ENCODE measurements around the gene MAP7. TPM values are rescaled to one million over a fixed set of nuclear protein-coding genes. Genes with fewer than 3 reads are reported as not detected.

MAP7 gene
- total RNA-seq, 2 experiments from 2014 or later, result not detected

- ChIA-PET POLR2A (interaction anchor here (0.6 to 1.2 kb wide), 2 partner anchors 47 to 134 kb away, joined by 3 read pairs; no protein-coding TSS in a partner anchor), CTCF (ENCODE audit: unreplicated experiment) (no interaction called here)
- Histone ChIP-seq H3K9me3 (ENCODE audit: low read length) (no peaks in the 10 kb centered on the region), H3K79me2 (ENCODE audit: insufficient read depth, low read depth, low read length) (no peaks in the 10 kb centered on the region), H3K9me2 (ENCODE audit: insufficient read depth, low read length) (no peaks in the 10 kb centered on the region), H2AFZ (ENCODE audit: low read length) (no peak overlapping the region), H3K4me2 (ENCODE audit: low read length) (no peak overlapping the region), H3K36me3 (ENCODE audit: insufficient read depth, low read length) (no peaks in the 10 kb centered on the region), H3K4me3 (ENCODE audit: low read depth, low read length, poor library complexity, severe bottlenecking) (no peak overlapping the region), H3K4me1 (ENCODE audit: insufficient read depth, low read length, poor library complexity, severe bottlenecking) (no peaks in the 10 kb centered on the region), H4K20me1 (ENCODE audit: insufficient read depth, low read length) (no peaks in the 10 kb centered on the region), H3K27ac (ENCODE audit: low read depth, low read length, poor library complexity, severe bottlenecking) (no peak overlapping the region)
- intact Hi-C loops (cut with micrococcal nuclease; ENCODE audit: unreplicated experiment), result no loop called here
- no TSS peak for BruUV-seq (replicated peaks)
- no peak for DNase-seq (ENCODE audit: low spot score)
- TF ChIP-seq CTCF (conservative IDR thresholded peaks at IDR 0.05; ENCODE audit: low read length) (no peak), EZH2phosphoT487 (IDR thresholded peaks at IDR 0.05; ENCODE audit: borderline replicate concordance, low read depth, low read length) (no peak)
Observed at GRCh38 chr6:136508725-136509392, 41.4 kb downstream of the MAP7 start.

GRCh38 chr6:136506124-136506799 is 44.0 kb downstream of the MAP7 start:
- H3K4me2 ChIP-seq (ENCODE audit: low read length), result no peak overlapping the region
- H3K4me3 ChIP-seq (ENCODE audit: low read depth, low read length, poor library complexity, severe bottlenecking), result no peak overlapping the region
- H3K79me2 ChIP-seq (ENCODE audit: insufficient read depth, low read depth, low read length), result no peaks in the 10 kb centered on the region
- ChIA-PET CTCF (ENCODE audit: unreplicated experiment) (no interaction called here), POLR2A (no interaction called here)
- no peak overlapping the region for H3K27ac ChIP-seq (ENCODE audit: low read depth, low read length, poor library complexity, severe bottlenecking)
- H3K36me3 ChIP-seq (ENCODE audit: insufficient read depth, low read length), result no peaks in the 10 kb centered on the region
- H3K9me2 ChIP-seq (ENCODE audit: insufficient read depth, low read length), result no peaks in the 10 kb centered on the region
- H4K20me1 ChIP-seq (ENCODE audit: insufficient read depth, low read length), result no peaks in the 10 kb centered on the region
- no peak for DNase-seq (ENCODE audit: low spot score)
- H3K9me3 ChIP-seq (ENCODE audit: low read length), result no peaks in the 10 kb centered on the region
- intact Hi-C loops (cut with micrococcal nuclease; ENCODE audit: unreplicated experiment), result no loop called here
- no peak for TF ChIP-seq CTCF (conservative IDR thresholded peaks at IDR 0.05; ENCODE audit: low read length)
- no peak for TF ChIP-seq EZH2phosphoT487 (IDR thresholded peaks at IDR 0.05; ENCODE audit: borderline replicate concordance, low read depth, low read length)
- BruUV-seq (replicated peaks), result no TSS peak
- no peaks in the 10 kb centered on the region for H3K4me1 ChIP-seq (ENCODE audit: insufficient read depth, low read length, poor library complexity, severe bottlenecking)
- no peak overlapping the region for H2AFZ ChIP-seq (ENCODE audit: low read length)
